ENCODE data around the gene MARS1.

Gene MARS1

DNA sequence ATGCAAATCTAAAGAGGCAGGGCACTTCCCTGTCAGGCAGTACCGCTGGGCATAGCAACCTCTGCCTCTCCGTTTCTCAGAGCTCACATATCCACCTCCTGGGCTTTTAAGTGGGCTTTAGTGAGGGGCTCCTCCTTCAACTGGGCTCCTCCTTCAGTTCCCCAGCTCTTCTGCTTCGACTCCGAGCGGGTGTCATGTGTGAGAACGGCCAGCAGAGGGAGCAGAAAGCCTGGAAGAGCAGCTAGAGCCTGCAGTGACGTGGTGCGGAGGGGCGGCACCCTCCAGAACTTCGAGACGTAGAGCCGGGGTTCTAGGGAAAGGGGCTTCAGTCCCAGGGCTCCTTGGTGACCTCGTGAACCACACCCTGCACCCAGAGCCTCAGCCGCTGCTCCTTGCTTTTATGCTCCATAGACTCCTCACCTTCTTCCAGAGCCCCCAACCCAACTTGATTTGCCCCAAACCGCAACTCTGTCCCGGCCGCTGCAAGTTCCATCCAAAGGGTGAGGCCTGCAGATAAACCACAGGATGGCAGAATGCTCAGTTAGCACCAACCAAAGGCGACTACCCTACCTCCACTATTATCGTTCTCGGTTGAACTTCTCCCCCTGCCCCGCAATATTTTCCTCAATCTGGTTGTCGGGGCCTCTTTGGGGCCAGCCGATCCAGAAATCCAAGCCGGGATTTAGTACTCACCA lies 28.7 kb upstream of the MARS1 start:
- DNase-seq, result peak; percentile 88 to 90

DNA sequence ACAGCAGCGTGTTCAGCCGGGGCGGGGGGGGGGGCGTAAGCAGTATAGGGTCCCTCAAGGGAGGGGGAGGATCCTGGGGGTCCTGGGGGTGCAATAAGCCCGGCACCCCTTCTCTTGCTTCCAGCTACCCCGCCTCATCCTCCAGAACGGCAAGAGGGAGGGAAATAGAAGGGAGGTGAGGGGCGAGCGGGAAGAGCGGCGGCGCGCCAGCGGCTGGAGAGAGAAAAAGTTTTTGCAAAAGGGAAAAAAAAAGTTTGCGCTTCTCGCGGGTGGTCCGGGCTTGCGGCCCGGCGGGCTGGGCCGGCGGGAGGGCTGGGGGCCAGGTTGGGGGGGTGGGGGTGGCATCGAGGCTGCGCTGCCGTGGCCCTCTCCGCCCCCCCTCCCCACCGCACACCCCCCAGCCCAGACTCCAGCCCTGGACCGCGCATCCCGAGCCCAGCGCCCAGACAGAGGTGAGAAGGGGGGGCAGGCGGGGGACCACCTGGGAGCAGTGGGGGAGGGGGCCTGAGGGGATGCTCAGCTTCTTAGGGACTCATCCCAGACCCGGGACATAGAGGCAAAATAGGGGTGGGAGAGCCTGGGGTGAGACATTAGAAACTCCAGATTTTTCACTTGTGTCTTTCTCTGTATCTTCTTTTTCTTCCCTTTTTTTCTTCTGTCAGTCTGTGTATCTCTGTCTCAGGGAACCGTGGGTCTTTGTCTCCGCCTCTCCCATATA lies 28.0 kb upstream of the MARS1 start, which contains the start of gene GLI1:
GLI1 (plus strand) TSS at position 36 of the 718 bp plus-strand sequence. CDS start 3,907 bp downstream, outside the sequence.
- DNase-seq, result no peak

DNA sequence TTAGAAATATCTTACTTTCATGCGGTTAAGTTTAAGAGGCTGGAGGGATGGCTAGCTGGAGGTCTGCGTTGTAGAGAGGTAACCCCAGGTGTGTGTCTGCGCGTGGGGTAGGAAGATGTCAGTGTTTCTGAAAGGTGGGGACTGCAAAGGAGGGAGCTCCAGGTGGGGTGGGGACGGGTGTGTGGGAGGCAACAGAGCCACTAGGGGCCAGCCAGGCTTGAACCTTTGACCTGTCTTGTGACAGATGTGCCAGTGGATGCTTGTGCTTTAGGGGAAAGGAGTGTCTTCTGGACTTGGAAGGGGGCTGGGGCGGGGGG lies 27.4 kb upstream of the MARS1 start:
- DNase-seq, result no peak

DNA sequence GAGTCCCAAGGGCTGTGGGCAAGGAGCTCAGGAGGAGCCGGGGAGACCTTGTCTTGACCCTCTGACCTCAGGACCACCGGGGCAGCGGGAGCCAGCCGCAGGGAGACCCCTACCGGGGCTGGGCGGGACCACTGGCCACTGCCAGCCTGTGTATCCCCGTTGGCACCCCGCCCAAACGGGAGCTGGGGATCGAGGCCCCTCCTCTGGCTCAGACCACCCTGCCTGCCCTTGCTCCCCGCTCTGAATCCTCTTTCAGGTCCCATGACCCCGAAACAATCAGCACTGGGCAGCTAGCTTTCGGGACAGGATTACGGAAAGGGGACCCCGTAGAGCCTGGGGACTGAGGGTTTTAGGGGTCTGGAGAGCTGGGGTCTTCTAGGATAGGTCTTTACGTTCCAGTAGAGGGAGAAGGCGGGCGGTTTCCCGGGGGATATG lies 27.0 kb upstream of the MARS1 start:
- no peak for DNase-seq

DNA sequence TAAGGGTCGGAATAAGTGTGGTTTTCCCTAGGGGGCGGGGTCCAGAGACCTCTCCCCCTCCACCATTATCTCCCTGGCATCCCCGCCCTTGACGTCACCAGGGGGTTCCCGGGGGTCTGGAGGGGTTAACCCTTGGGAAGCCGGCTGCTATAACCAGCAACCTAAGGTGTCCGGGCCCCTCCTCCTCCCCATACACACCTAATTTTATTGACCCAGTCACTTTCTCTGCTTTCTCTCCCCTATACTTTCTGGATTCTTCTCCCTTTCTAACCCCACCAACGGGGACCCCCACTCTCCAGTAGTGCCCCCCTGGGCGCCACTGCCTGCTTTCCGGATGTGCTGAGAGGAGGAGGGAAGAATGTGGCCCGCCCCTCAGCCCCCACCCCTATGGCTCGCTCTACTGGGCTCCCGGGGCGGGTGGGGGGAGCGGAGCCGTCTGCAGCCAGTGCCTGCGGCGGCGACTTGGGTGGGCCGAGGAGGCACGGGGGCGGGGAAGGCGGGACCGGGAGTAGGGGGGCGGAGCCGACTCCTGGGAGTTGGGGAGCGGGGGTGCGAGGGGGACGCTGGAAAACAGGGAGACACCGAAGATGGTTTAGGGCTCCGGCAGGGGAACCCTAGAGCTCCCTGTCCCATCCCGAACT lies 26.5 kb upstream of the MARS1 start:
- DNase-seq, result peak in 1 of 2 experiments; percentile 4

- no peak for DNase-seq
Measured at GRCh38 chr12:57461917-57462250, 26.0 kb upstream of the MARS1 start.

DNA sequence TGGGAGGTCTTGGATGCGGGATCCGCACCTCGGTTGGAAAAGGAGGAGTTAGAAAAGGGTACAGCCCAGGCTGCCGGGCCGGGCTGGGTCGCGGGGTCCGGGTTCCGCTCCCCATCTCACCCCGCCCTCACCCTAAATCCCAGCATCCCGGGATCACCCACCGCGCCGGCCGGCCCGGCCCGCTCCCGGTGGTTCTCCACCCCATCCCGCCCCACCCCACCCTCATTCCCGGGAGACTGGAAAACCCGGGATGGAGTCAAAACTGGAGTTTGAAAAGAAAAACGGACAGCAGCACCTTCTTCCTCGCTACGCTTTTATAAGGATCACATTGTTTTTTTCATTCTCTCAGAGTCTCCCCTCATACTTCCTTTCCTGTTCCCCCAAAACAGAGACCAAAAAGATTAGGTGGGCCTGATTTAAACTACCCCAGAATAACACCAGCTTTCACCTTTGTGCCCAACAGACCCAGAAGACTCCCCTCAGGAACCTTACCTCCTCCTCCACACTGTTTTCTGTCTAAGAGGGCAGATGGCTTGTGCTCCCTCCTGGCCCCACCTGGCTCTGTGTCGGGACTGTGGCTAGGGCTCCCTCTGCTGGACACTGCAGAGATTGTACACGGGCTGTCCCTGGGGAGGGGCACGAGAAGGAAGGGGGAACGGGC lies 25.5 kb upstream of the MARS1 start:
- DNase-seq, result peak; percentile 87

GRCh38 chr12:57462912-57463253 lies 25.0 kb upstream of the MARS1 start:
- DNase-seq, result no peak

DNA sequence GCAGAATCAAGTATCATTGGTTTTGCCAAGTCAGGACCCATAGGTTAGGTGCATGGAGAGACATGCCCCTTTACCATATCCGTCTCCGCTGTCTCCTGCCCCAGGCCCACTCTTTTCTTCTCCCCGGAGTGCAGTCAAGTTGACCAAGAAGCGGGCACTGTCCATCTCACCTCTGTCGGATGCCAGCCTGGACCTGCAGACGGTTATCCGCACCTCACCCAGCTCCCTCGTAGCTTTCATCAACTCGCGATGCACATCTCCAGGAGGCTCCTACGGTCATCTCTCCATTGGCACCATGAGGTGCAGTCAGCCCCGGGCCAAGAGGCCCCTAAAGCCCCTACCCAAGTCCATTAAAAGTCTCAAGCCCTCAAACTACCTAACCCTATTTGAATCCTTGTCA lies 23.3 kb upstream of the MARS1 start:
- DNase-seq, result no peak

DNA sequence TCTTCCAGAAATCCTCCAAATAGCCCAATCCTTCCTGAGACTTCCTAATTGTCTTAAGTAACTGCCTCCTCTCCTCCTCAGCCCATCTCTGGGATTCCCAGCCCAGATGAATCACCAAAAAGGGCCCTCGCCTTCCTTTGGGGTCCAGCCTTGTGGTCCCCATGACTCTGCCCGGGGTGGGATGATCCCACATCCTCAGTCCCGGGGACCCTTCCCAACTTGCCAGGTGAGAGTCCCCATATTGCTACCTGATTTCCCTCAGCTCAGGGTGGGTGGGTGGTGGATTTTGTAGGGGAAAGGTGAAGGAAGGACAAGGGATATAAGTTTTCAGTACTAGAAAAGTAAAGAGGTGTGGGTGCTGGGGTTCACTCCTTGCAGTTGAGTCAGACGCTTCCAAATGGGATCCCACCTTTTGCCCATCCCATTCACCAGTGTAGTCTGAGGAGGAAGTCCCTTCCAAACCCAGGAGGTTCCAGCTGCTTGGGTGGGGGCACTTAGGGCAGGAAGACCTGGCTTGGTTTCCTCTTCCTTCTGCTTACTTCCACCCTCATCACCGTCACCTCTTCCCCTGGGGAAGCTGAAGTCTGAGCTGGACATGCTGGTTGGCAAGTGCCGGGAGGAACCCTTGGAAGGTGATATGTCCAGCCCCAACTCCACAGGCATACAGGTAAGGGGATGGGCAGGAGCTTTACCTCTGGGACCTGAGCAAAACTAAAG lies 22.7 kb upstream of the MARS1 start:
- DNase-seq, result no peak

DNA sequence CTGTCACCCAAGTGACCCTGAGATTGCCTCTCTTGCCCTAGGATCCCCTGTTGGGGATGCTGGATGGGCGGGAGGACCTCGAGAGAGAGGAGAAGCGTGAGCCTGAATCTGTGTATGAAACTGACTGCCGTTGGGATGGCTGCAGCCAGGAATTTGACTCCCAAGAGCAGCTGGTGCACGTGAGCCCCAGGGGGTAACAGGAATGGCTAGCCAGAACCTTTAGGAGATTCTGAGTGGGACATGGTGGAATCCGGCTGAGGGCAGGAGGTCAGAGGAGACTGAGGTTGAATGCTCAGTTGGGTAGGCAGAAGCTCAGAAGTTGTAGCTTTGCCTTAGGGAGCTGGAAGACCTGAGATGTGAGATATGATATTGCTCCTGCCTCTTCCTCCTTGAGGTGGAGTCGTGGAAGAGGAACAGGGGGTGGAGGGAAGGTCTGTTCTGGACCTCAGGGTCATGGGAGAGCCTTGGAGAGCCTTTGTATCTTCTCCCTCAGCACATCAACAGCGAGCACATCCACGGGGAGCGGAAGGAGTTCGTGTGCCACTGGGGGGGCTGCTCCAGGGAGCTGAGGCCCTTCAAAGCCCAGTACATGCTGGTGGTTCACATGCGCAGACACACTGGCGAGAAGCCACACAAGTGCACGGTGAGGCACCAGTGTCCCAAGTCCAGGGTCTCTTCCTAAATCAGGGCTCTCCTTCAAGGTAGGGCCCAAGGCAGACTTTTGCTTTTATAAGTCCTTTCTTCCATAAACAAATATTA lies 21.9 kb upstream of the MARS1 start:
- DNase-seq, result no peak

DNA sequence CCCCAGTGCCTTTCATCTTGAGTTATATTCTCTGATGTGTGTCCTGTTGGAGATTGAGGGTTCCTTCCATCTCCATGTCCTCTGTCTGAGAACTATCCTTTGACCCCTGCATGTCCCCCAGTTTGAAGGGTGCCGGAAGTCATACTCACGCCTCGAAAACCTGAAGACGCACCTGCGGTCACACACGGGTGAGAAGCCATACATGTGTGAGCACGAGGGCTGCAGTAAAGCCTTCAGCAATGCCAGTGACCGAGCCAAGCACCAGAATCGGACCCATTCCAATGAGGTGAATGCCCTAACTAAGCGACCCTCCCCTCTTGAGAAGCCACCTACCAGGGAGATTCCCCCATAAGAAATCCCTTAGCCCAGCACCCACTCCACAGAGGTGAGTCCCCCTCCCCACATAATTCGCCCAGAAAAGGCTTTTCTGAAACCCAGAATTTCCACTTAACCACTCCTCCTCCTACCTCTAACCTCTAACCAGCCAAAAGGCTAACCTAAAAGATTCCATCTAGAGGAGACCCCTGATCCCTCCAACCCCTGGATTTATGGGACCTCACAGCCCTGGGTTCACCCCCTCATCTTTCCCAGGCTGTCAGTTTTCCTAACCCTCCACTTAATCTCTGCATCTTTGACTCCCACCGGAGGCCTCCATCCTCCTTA lies 20.5 kb upstream of the MARS1 start:
- no peak for DNase-seq

- DNase-seq, result no peak
Measured at GRCh38 chr12:57467915-57468314, 20.0 kb upstream of the MARS1 start.

GRCh38 chr12:57469296-57470164 lies 18.3 kb upstream of the MARS1 start:
- no peak for DNase-seq

DNA sequence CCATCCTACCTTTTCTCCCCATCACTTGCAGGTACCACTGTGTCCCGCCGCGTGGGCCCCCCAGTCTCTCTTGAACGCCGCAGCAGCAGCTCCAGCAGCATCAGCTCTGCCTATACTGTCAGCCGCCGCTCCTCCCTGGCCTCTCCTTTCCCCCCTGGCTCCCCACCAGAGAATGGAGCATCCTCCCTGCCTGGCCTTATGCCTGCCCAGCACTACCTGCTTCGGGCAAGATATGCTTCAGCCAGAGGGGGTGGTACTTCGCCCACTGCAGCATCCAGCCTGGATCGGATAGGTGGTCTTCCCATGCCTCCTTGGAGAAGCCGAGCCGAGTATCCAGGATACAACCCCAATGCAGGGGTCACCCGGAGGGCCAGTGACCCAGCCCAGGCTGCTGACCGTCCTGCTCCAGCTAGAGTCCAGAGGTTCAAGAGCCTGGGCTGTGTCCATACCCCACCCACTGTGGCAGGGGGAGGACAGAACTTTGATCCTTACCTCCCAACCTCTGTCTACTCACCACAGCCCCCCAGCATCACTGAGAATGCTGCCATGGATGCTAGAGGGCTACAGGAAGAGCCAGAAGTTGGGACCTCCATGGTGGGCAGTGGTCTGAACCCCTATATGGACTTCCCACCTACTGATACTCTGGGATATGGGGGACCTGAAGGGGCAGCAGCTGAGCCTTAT lies 17.4 kb upstream of the MARS1 start:
- DNase-seq, result no peak

GRCh38 chr12:57470970-57471656 lies 16.8 kb upstream of the MARS1 start:
- no peak for DNase-seq

DNA sequence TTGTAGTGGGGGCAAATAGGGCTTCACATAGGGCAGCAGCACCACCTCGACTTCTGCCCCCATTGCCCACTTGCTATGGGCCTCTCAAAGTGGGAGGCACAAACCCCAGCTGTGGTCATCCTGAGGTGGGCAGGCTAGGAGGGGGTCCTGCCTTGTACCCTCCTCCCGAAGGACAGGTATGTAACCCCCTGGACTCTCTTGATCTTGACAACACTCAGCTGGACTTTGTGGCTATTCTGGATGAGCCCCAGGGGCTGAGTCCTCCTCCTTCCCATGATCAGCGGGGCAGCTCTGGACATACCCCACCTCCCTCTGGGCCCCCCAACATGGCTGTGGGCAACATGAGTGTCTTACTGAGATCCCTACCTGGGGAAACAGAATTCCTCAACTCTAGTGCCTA lies 16.2 kb upstream of the MARS1 start:
- no peak for DNase-seq

DNA sequence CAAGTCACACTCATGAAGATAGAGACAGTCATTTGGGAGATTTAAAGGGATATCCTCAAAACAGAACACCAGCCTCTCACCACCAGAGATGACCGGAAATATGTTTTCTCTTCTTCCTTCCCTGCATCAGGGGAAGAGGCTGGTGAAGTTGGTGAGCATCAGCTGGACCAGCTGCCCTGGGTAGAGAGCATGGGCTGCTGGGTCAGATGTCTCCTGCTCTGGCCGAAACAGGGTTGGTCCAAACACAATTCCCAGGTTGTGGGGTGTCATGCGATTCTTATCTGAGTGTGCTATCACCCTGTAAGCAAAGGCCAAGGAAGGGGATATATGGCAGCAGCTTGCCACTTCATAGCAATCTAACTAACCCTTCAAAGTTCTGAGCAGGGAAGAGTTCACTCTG lies 15.5 kb upstream of the MARS1 start:
- no peak for DNase-seq

DNA sequence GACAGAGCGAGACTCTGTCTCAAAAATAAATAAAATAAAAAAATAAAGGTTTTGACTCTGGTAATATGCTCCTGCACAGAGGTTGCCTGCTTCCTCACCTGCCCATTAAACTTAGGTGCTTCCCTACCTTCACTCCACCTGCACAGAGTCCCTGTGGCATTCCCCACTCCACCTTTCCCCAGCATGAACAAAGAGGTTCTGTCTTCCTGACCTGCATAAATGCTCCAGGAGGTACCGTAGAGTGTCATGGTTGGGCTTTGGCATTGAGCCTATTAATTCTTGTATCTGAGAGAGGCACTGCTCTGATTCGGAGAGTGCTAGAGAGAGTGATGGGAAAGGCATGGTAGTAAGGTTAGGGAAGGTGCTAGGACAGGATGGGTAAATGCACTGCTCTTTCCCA lies 14.5 kb upstream of the MARS1 start:
- no peak for DNase-seq

- no peak for DNase-seq
Measured at GRCh38 chr12:57473886-57474285, 14.0 kb upstream of the MARS1 start.

All from NCI-H2081 (cell line).